Subcutaneous adipose tissue (tissue), 4 donors: ENCODE data around the gene LBX2. TPM values are rescaled to one million over a fixed set of nuclear protein-coding genes. Genes with fewer than 3 reads are reported as not detected.

Source experiments
- CTCF ChIP-seq: fragments of 450-650 bp; IDR thresholded peaks from one replicate; pipeline ENCODE4 v1.5.1; 2016; ENCODE audit warnings: low read depth, mild to moderate bottlenecking, control low read depth, antibody characterized with exemption, moderate library complexity
- total RNA-seq, 4 donors: library from RNA; depleted of rRNA; stranded (reverse); fragments of >200 nt; gene quantifications; one replicate each; pipeline ENCODE4 v1.1.0, GENCODE V29; 2016

LBX2 gene
- total RNA-seq, 4 donors from 2014 or later, result 2.9 to 4.4 (median 4.1) TPM; not detected in 1

GRCh38 chr2:74514368-74515270 lies 15.2 kb upstream of the LBX2 start, which contains the start of gene TLX2:
Gene TLX2 (plus strand): TSS chr2:74514450. CDS start chr2:74514807, 357 bp downstream.
- no peak for TF ChIP-seq CTCF

- TF ChIP-seq CTCF, result no peak
Measured at GRCh38 chr2:74513605-74514367, 14.4 kb upstream of the LBX2 start.

GRCh38 chr2:74512744-74513604 lies 13.6 kb upstream of the LBX2 start:
- no peak for TF ChIP-seq CTCF

GRCh38 chr2:74511104-74511989 lies 11.9 kb upstream of the LBX2 start:
- no peak for TF ChIP-seq CTCF

- no peak for TF ChIP-seq CTCF
Measured at GRCh38 chr2:74510272-74510671, 10.9 kb upstream of the LBX2 start.

GRCh38 chr2:74507926-74508520 lies 8.6 kb upstream of the LBX2 start:
- no peak for TF ChIP-seq CTCF
